ENCODE measurements around the gene FGFRL1. TPM values are rescaled to one million over a fixed set of nuclear protein-coding genes. Genes with fewer than 3 reads are reported as not detected.

FGFRL1 gene
- total RNA-seq, 2 donors from 2014 or later: 38.7 to 50.4 TPM

- peak; percentile 2 for ATAC-seq
- 62 to 64% methylated on average over 15 of the region's 15 CpGs for WGBS, 2 donors
- TF ChIP-seq CTCF (IDR thresholded peaks at IDR 0.05): no peak
- no peak for TF ChIP-seq POLR2A (IDR thresholded peaks at IDR 0.05)
Observed at GRCh38 chr4:984336-985054, 26.9 kb upstream of the FGFRL1 start.

GRCh38 chr4:985123-985830, 26.1 kb upstream of the FGFRL1 start:
- H3K4me1 ChIP-seq: peaks cover 32% of the 10 kb centered on the region
- H3K36me3 ChIP-seq (replicated peaks in 1 of 2; ENCODE audit: insufficient read depth in 1 of 2, low read depth in 2 of 2): no peaks in the 10 kb centered on the region
- intact Hi-C loops (cut with DNase I): no loop called here
- DNase-seq (peak; percentile 80 to 90 (median 84)), ATAC-seq (peak; percentile 75)
- H3K27me3 ChIP-seq: no peaks in the 10 kb centered on the region
- H3K9me3 ChIP-seq: no peaks in the 10 kb centered on the region
- TF ChIP-seq POLR2A (IDR thresholded peaks at IDR 0.05) (peak in 2 of 3 donors; percentile 46 to 48), CTCF (IDR thresholded peaks at IDR 0.05) (peak in 1 of 7 experiments; percentile 6)
- WGBS, 2 donors: 24 to 55% methylated on average over 10 to 23 of the region's 23 CpGs
- H3K4me3 ChIP-seq: no peak overlapping the region
- peak overlapping the region in 3 of 4 donors; percentile 15 to 66 (median 16) for H3K27ac ChIP-seq

More at GRCh38 chr4:984336-985054, 26.9 kb upstream of the FGFRL1 start:
- no peaks in the 10 kb centered on the region for H3K27me3 ChIP-seq
- peak overlapping the region in 3 of 4 donors; percentile 15 to 66 (median 16) for H3K27ac ChIP-seq
- H3K36me3 ChIP-seq (replicated peaks in 1 of 2; ENCODE audit: insufficient read depth in 1 of 2, low read depth in 2 of 2): no peaks in the 10 kb centered on the region
- peaks cover 32% of the 10 kb centered on the region for H3K4me1 ChIP-seq
- DNase-seq: no peak
- H3K4me3 ChIP-seq: no peak overlapping the region
- intact Hi-C loops (cut with DNase I): no loop called here
- no peaks in the 10 kb centered on the region for H3K9me3 ChIP-seq

GRCh38 chr4:986428-986878, 25.0 kb upstream of the FGFRL1 start:
- Histone ChIP-seq H3K36me3 (replicated peaks in 1 of 2; ENCODE audit: insufficient read depth in 1 of 2, low read depth in 2 of 2) (no peaks in the 10 kb centered on the region), H3K9me3 (no peaks in the 10 kb centered on the region), H3K4me3 (peak overlapping the region; percentile 2 to 24), H3K4me1 (peaks cover 33% of the 10 kb centered on the region), H3K27me3 (no peaks in the 10 kb centered on the region), H3K27ac (peak overlapping the region; percentile 1 to 81 (median 67))
- 2 to 5% methylated on average over 8 to 14 of the region's 14 CpGs for WGBS, 2 donors
- ATAC-seq (peak; percentile 10), DNase-seq (no peak)
- intact Hi-C loops (cut with DNase I): no loop called here
- TF ChIP-seq CTCF (IDR thresholded peaks at IDR 0.05): no peak
- peak in 2 of 3 donors; percentile 45 to 60 for TF ChIP-seq POLR2A (IDR thresholded peaks at IDR 0.05)

- peak within 1 kb of the TSS; percentile 1 to 81 (median 67) for H3K27ac ChIP-seq
- peak; percentile 73 to 83 (median 78) for DNase-seq
- H3K4me1 ChIP-seq: peaks cover 39% of the 10 kb centered on the region
- intact Hi-C loops (cut with DNase I): no loop called here
- no peaks in the 10 kb centered on the region for H3K36me3 ChIP-seq (replicated peaks in 1 of 2; ENCODE audit: insufficient read depth in 1 of 2, low read depth in 2 of 2)
- TF ChIP-seq CTCF (IDR thresholded peaks at IDR 0.05) (peak in 4 of 7 experiments; percentile 29 to 39 (median 32)), POLR2A (IDR thresholded peaks at IDR 0.05) (no peak)
- H3K9me3 ChIP-seq: no peaks in the 10 kb centered on the region
- H3K4me3 ChIP-seq: peak within 1 kb of the TSS; percentile 2 to 24
- WGBS, 2 donors: 0 to 7% methylated on average over 3 to 54 of the region's 69 CpGs
- H3K27me3 ChIP-seq: no peaks in the 10 kb centered on the region
- ATAC-seq: peak; percentile 80
Observed at GRCh38 chr4:986879-987623, 24.4 kb upstream of the FGFRL1 start, which contains the start of gene IDUA. TSS of gene IDUA (plus strand) at chr4:987044. CDS start at chr4:987085, 41 bp downstream.
